GM19455 (cell line): ENCODE results near the gene TMEM26.

Experiments
- ATAC-seq: cut with Tn5 transposase; IDR thresholded peaks from one replicate; pipeline ENCODE4 v1.9.1; 2021; ENCODE audit not compliant: unreplicated experiment

TMEM26 gene

GRCh38 chr10:61452655-61453641 lies at the start of gene TMEM26:
TSS of gene TMEM26 (minus strand) at chr10:61453381. CDS start at chr10:61453081, 300 bp downstream.
- ATAC-seq: no peak

- ATAC-seq: no peak
Observed at GRCh38 chr10:61500460-61500859, 47.3 kb upstream of the TMEM26 start.

GRCh38 chr10:61492364-61492995 lies 39.3 kb upstream of the TMEM26 start:
- no peak for ATAC-seq

- ATAC-seq: no peak
Observed at GRCh38 chr10:61487506-61487905, 34.3 kb upstream of the TMEM26 start.

- ATAC-seq: no peak
Observed at GRCh38 chr10:61486738-61487396, 33.7 kb upstream of the TMEM26 start.

GRCh38 chr10:61486251-61486650 lies 33.1 kb upstream of the TMEM26 start:
- no peak for ATAC-seq

- ATAC-seq: no peak
Observed at GRCh38 chr10:61481597-61481996, 28.4 kb upstream of the TMEM26 start.

- no peak for ATAC-seq
Observed at GRCh38 chr10:61480208-61480607, 27.0 kb upstream of the TMEM26 start.

GRCh38 chr10:61478621-61479312 lies 25.6 kb upstream of the TMEM26 start:
- ATAC-seq: no peak

GRCh38 chr10:61477451-61477850 lies 24.3 kb upstream of the TMEM26 start:
- no peak for ATAC-seq

- no peak for ATAC-seq
Observed at GRCh38 chr10:61476529-61476928, 23.3 kb upstream of the TMEM26 start.

GRCh38 chr10:61475449-61475873 lies 22.3 kb upstream of the TMEM26 start:
- ATAC-seq: no peak

GRCh38 chr10:61472090-61472674 lies 19.0 kb upstream of the TMEM26 start:
- no peak for ATAC-seq

- no peak for ATAC-seq
Observed at GRCh38 chr10:61471491-61471890, 18.3 kb upstream of the TMEM26 start.

GRCh38 chr10:61470740-61471139 lies 17.6 kb upstream of the TMEM26 start:
- no peak for ATAC-seq

- no peak for ATAC-seq
Observed at GRCh38 chr10:61465901-61466632, 12.9 kb upstream of the TMEM26 start.

- no peak for ATAC-seq
Observed at GRCh38 chr10:61465171-61465496, 12.0 kb upstream of the TMEM26 start.

- no peak for ATAC-seq
Observed at GRCh38 chr10:61464461-61465170, 11.4 kb upstream of the TMEM26 start.
